22Rv1 (cell line): ENCODE data around the gene LRRC53.

Experiments used
- ZFX ChIP-seq: fragments of 450-650 bp; IDR thresholded peaks from 2 replicates; pipeline ENCODE4 v1.6.1; 2017; ENCODE audit warnings: antibody characterized with exemption, borderline replicate concordance
- TF ChIP-seq, protein P1 (sequence below): fragments of 450-650 bp; IDR thresholded peaks from 2 replicates; pipeline ENCODE4 v1.5.1; 2017; ENCODE audit warnings: mild to moderate bottlenecking

DNA sequence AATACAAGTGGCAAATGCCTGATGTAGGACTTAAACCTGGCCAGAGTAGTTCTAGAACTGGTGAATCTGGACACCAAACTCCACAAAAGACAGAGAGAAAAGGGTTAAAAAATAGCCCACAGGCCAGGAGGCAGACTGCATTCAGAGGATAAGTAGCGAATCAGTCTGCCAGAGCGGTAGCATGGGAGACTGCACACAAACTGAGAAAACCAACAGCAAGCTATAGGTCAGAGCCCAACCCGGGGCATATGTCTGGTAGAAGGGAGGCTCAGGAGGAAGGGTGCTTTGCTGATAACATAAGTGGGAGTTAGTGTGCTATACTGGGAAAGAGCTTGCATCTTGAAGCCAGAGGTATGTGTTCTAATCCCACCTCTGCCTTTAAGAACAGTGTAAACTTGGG, 4.0 kb downstream of the LRRC53 start:
- TF ChIP-seq, protein P1, sequence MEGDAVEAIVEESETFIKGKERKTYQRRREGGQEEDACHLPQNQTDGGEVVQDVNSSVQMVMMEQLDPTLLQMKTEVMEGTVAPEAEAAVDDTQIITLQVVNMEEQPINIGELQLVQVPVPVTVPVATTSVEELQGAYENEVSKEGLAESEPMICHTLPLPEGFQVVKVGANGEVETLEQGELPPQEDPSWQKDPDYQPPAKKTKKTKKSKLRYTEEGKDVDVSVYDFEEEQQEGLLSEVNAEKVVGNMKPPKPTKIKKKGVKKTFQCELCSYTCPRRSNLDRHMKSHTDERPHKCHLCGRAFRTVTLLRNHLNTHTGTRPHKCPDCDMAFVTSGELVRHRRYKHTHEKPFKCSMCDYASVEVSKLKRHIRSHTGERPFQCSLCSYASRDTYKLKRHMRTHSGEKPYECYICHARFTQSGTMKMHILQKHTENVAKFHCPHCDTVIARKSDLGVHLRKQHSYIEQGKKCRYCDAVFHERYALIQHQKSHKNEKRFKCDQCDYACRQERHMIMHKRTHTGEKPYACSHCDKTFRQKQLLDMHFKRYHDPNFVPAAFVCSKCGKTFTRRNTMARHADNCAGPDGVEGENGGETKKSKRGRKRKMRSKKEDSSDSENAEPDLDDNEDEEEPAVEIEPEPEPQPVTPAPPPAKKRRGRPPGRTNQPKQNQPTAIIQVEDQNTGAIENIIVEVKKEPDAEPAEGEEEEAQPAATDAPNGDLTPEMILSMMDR, result no peak
- TF ChIP-seq ZFX, result no peak
